ENCODE results near the gene PDE9A.
A peak's percentile ranks its signal among the peaks of the same experiment; 100 is the strongest.

PDE9A gene

DNA sequence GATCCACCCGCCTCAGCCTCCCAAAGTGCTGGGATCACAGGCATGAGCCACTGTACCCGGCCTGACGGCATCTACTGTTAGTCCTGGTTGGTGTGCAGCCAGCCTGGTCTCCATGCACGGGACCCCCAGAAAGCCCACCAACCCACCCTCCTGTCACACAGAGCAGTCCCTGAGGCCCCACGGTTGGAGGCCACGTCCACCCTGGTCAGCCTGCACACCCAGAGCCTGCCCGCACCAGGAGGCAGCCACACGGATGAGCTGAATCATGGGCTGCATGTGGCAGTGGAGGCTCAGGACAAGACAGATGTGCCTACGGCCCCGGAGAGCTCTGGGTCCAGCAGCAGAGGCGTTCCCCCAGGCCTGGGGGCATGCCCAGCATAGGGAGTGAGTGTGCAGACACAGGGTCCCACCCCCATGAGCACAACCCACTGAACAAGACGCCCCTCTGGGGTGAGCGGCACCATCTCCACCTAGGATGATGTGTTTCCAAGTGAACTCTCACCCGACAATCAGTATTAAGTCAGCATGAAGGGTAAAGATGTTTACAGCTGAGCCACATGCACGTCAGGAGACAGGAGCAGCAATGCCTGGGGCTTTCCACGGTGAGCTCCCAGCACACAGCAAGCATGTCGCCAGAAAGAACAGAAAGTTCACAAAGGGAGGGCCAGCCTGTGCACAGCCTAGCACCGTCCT, 123.8 kb downstream of the PDE9A start:
- no peaks in the 10 kb centered on the region for H3K9me3 ChIP-seq (replicated peaks; ENCODE audit: insufficient read depth, low read length)
- no peaks in the 10 kb centered on the region for H3K4me1 ChIP-seq (ENCODE audit: low read length)
- H3K27ac ChIP-seq (ENCODE audit: low read length), result no peak overlapping the region
- H3K27me3 ChIP-seq (replicated peaks; ENCODE audit: insufficient read depth, low read length), result peaks cover 89% of the 10 kb centered on the region
- H3K36me3 ChIP-seq (replicated peaks; ENCODE audit: insufficient read depth, low read length), result no peaks in the 10 kb centered on the region
- H3K4me2 ChIP-seq (ENCODE audit: low read depth, low read length), result no peak overlapping the region
- no peak overlapping the region for H2AFZ ChIP-seq (ENCODE audit: low read length)
- no peak for DNase-seq
- H3K9ac ChIP-seq (ENCODE audit: low read length), result no peak overlapping the region
- H3F3A ChIP-seq (ENCODE audit: insufficient read depth, low read length), result no peaks in the 10 kb centered on the region
- TF ChIP-seq EZH2phosphoT487 (IDR thresholded peaks at IDR 0.05; ENCODE audit: low read length) (0 out of 2 replicates have a peak, but pooled peaks have one; percentile 31), EZH2 (optimal IDR thresholded peaks at IDR 0.05; ENCODE audit: low read depth, low read length) (peak; percentile 99)
- TF ChIP-seq, protein P1, sequence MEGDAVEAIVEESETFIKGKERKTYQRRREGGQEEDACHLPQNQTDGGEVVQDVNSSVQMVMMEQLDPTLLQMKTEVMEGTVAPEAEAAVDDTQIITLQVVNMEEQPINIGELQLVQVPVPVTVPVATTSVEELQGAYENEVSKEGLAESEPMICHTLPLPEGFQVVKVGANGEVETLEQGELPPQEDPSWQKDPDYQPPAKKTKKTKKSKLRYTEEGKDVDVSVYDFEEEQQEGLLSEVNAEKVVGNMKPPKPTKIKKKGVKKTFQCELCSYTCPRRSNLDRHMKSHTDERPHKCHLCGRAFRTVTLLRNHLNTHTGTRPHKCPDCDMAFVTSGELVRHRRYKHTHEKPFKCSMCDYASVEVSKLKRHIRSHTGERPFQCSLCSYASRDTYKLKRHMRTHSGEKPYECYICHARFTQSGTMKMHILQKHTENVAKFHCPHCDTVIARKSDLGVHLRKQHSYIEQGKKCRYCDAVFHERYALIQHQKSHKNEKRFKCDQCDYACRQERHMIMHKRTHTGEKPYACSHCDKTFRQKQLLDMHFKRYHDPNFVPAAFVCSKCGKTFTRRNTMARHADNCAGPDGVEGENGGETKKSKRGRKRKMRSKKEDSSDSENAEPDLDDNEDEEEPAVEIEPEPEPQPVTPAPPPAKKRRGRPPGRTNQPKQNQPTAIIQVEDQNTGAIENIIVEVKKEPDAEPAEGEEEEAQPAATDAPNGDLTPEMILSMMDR (IDR thresholded peaks at IDR 0.05; ENCODE audit: low read length), result no peak
- H3K4me3 ChIP-seq (ENCODE audit: low read length), result no peak overlapping the region
- H4K20me1 ChIP-seq (ENCODE audit: insufficient read depth, low read length), result no peaks in the 10 kb centered on the region
- no peaks in the 10 kb centered on the region for H3K9me2 ChIP-seq (replicated peaks; ENCODE audit: insufficient read depth, low read length)
- H3K79me2 ChIP-seq (ENCODE audit: low read length), result no peaks in the 10 kb centered on the region

DNA sequence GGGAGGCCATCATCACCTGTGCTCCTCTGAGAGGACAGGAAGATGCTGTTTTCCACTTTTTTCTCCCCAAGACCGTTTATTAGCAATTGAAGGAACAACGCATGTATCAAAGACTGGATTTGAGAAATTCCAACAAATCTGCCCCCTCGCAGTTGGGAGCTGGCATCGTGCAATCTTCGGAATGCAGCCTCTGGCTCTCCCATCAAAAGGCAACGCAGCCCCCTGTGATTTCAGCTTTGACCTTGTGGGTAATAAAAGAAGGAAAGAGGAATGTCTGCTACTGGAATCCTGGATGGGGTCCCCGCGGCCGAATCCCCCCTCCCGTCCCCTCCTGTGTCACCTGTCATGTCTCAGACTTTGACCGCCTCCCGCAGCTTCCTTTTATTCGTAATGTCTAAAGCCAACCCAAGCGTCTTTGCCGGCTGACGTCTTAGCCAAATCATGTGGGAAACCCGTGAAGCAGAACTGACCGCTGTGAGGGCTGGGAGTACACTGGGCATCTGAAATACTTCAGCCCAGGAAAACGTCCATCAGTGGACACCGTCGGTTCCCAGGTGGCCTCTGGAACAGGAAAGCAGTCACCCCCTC, 124.4 kb downstream of the PDE9A start:
- no peak for DNase-seq
- Histone ChIP-seq H3K36me3 (replicated peaks; ENCODE audit: insufficient read depth, low read length) (no peaks in the 10 kb centered on the region), H3K9me3 (replicated peaks; ENCODE audit: insufficient read depth, low read length) (no peaks in the 10 kb centered on the region), H3K9ac (ENCODE audit: low read length) (no peak overlapping the region), H3F3A (ENCODE audit: insufficient read depth, low read length) (no peaks in the 10 kb centered on the region), H2AFZ (ENCODE audit: low read length) (no peak overlapping the region), H3K27me3 (replicated peaks; ENCODE audit: insufficient read depth, low read length) (peaks cover 89% of the 10 kb centered on the region), H3K4me3 (ENCODE audit: low read length) (no peak overlapping the region), H3K9me2 (replicated peaks; ENCODE audit: insufficient read depth, low read length) (no peaks in the 10 kb centered on the region), H3K4me1 (ENCODE audit: low read length) (no peaks in the 10 kb centered on the region), H3K27ac (ENCODE audit: low read length) (no peak overlapping the region), H3K79me2 (ENCODE audit: low read length) (no peaks in the 10 kb centered on the region), H3K4me2 (ENCODE audit: low read depth, low read length) (no peak overlapping the region), H4K20me1 (ENCODE audit: insufficient read depth, low read length) (no peaks in the 10 kb centered on the region)
- TF ChIP-seq EZH2phosphoT487 (IDR thresholded peaks at IDR 0.05; ENCODE audit: low read length), result 0 out of 2 replicates have a peak, but pooled peaks have one; percentile 37
- TF ChIP-seq, protein P1 (IDR thresholded peaks at IDR 0.05; ENCODE audit: low read length), result no peak
- no peak for TF ChIP-seq EZH2 (optimal IDR thresholded peaks at IDR 0.05; ENCODE audit: low read depth, low read length)

DNA sequence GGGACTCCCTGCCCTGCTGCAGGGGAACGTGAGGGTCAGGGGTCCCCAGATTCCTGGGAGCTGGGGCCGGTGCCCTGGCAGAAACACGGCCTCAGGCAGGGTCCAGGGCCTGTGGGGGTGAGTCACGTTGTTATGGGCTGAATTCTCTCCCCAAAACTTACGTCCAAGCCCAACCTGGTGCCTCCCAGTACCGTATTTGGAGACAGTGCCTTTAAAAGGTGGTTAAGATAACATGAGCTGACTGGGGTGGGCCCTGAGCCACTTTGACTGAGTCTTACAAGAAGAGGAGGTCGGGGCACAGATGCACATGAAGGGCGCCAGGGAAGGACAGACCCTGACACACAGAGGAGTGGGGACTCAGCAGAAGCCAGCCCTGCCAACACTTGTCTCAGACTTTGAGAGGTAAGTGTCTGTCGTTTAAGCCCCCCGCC, 126.0 kb downstream of the PDE9A start:
- Histone ChIP-seq H3K27me3 (replicated peaks; ENCODE audit: insufficient read depth, low read length) (peaks cover 91% of the 10 kb centered on the region), H3K4me2 (ENCODE audit: low read depth, low read length) (no peak overlapping the region), H3K4me1 (ENCODE audit: low read length) (0 out of 2 replicates have a peak, but pooled peaks cover 5% of the 10 kb centered on the region), H3K27ac (ENCODE audit: low read length) (no peak overlapping the region), H3F3A (ENCODE audit: insufficient read depth, low read length) (no peaks in the 10 kb centered on the region), H4K20me1 (ENCODE audit: insufficient read depth, low read length) (no peaks in the 10 kb centered on the region), H3K9me3 (replicated peaks; ENCODE audit: insufficient read depth, low read length) (no peaks in the 10 kb centered on the region), H3K9me2 (replicated peaks; ENCODE audit: insufficient read depth, low read length) (no peaks in the 10 kb centered on the region), H2AFZ (ENCODE audit: low read length) (no peak overlapping the region), H3K36me3 (replicated peaks; ENCODE audit: insufficient read depth, low read length) (no peaks in the 10 kb centered on the region), H3K9ac (ENCODE audit: low read length) (no peak overlapping the region), H3K4me3 (ENCODE audit: low read length) (no peak overlapping the region), H3K79me2 (ENCODE audit: low read length) (no peaks in the 10 kb centered on the region)
- DNase-seq, result no peak
- TF ChIP-seq, protein P1 (IDR thresholded peaks at IDR 0.05; ENCODE audit: low read length), result no peak
- TF ChIP-seq EZH2 (optimal IDR thresholded peaks at IDR 0.05; ENCODE audit: low read depth, low read length) (no peak), EZH2phosphoT487 (IDR thresholded peaks at IDR 0.05; ENCODE audit: low read length) (0 out of 2 replicates have a peak, but pooled peaks have one; percentile 37)
